K562 (cell line): ENCODE measurements around the gene CRYZL1. TPM values are rescaled to one million over a fixed set of nuclear protein-coding genes. Genes with fewer than 3 reads are reported as not detected.
"Not testable (repeated sequence)": the region's sequence is repeated elsewhere in the genome, so short reads cannot be mapped to it uniquely, and the experiment has no call there.

Experiments
- ATAC-seq: fragments of 200-7000 bp; cut with Tn5 transposase; 3 replicates; pipeline ENCODE4 v1.9.1; 2020; ENCODE audit warnings: moderate library complexity
- BruUV-seq: library from RNA; stranded (reverse); fragments of 400-500 nt; replicated peaks from 2 replicates; lab custom pipeline; 2021; lab: Mats Ljungman, UMichigan
- CTCF ChIA-PET: fragments of 300-600 bp; formaldehyde crosslinking; extraction: SDS; loops from one replicate; lab custom pipeline; 2021; ENCODE audit warnings: low intra/inter-chr PET ratio; lab: Yijun Ruan, JAX
- POLR2A ChIA-PET: fragments of 300-600, 350-650 bp; sonication (Branson Sonifier 250); formaldehyde crosslinking; extraction: SDS; loops from one replicate; lab custom pipeline; 2021; ENCODE audit warnings: antibody characterized with exemption, inconsistent platforms; lab: Yijun Ruan, JAX
- DNase-seq, 4 experiments: peaks; one replicate each; pipeline versions ENCODE4 v3.0.0 to v3.0.0-alpha.2; 2011 to 2018; ENCODE audit warnings: low spot score in 3 of 4, mixed read lengths in 3 of 4; ENCODE audit errors: extremely low read depth in 1 of 4
- FAIRE-seq: peaks from 2 replicates; lab custom pipeline; 2011; peaks lifted over from hg19 to GRCh38; lab: Jason Lieb, UNC
- H2AFZ ChIP-seq: 2 replicates; pipeline ENCODE4 v1.6.0; 2011; ENCODE audit warnings: low read depth, low read length, control low read depth, inconsistent platforms
- H3K27ac ChIP-seq: fragments of 200-600 bp; 3 replicates; pipeline ENCODE4 v1.8.0; 2011; ENCODE audit warnings: low read depth, mild to moderate bottlenecking, control low read depth, inconsistent platforms, low read length, moderate library complexity, mixed read lengths; ENCODE audit errors: extremely low read depth
- H3K27me3 ChIP-seq, 2 experiments: fragments of 300-600 bp in 1 of 2; 2 replicates in 1 of 2; 3 replicates in 1 of 2; pipeline versions ENCODE4 v1.6.0 to v1.8.0; 2011; ENCODE audit warnings: inconsistent platforms in 2 of 2, low read length in 2 of 2, mild to moderate bottlenecking in 1 of 2, mixed read lengths in 1 of 2, moderate library complexity in 1 of 2; ENCODE audit not compliant: control insufficient read depth in 2 of 2, insufficient read depth in 2 of 2
- H3K36me3 ChIP-seq: fragments of 300-600 bp; 3 replicates; pipeline ENCODE4 v1.8.0; 2011; ENCODE audit warnings: mild to moderate bottlenecking, low read length, inconsistent platforms; ENCODE audit not compliant: control insufficient read depth, insufficient read depth
- H3K4me1 ChIP-seq, 2 experiments: fragments of 200-600 bp in 1 of 2; replicated peaks in 1 of 2; 2 replicates in 1 of 2; 3 replicates in 1 of 2; pipeline versions ENCODE4 v1.5.1 to v1.8.0; 2011; ENCODE audit warnings: inconsistent platforms in 2 of 2, low read length in 2 of 2, mild to moderate bottlenecking in 1 of 2, mixed read lengths in 1 of 2, moderate library complexity in 1 of 2; ENCODE audit not compliant: control insufficient read depth in 2 of 2, insufficient read depth in 2 of 2
- H3K4me2 ChIP-seq: 2 replicates; pipeline ENCODE4 v1.6.1; 2011; ENCODE audit warnings: low read length, control low read depth, inconsistent platforms, mixed read lengths; ENCODE audit not compliant: insufficient read depth
- H3K4me3 ChIP-seq: fragments of 200-600 bp; sonication (generic), shearing (Covaris generic); 2 replicates; pipeline ENCODE4 v1.5.1; 2016; ENCODE audit warnings: control low read depth, inconsistent platforms
- H3K79me2 ChIP-seq: fragments of 200-600 bp; 3 replicates; pipeline ENCODE4 v1.8.0; 2011; ENCODE audit warnings: low read length, inconsistent platforms; ENCODE audit not compliant: control insufficient read depth, insufficient read depth
- H3K9ac ChIP-seq, 2 experiments: 2 replicates each; pipeline versions ENCODE4 v1.6.0 to v1.6.1; 2011; ENCODE audit warnings: low read depth in 2 of 2, low read length in 2 of 2, control low read depth in 1 of 2, inconsistent platforms in 1 of 2, mild to moderate bottlenecking in 1 of 2, mixed read lengths in 1 of 2; ENCODE audit not compliant: insufficient read depth in 1 of 2
- H3K9me1 ChIP-seq: one replicate; pipeline ENCODE4 v1.6.0; 2011; ENCODE audit warnings: inconsistent platforms, mild to moderate bottlenecking, low read length, moderate library complexity; ENCODE audit not compliant: control insufficient read depth, insufficient read depth
- H3K9me3 ChIP-seq: replicated peaks from 2 replicates; pipeline ENCODE4 v1.5.1; 2011; ENCODE audit warnings: low read depth, low read length, inconsistent platforms; ENCODE audit not compliant: control insufficient read depth, insufficient read depth
- H4K20me1 ChIP-seq: replicated peaks from 2 replicates; pipeline ENCODE4 v1.6.1; 2011; ENCODE audit warnings: low read length, inconsistent platforms, mixed read lengths; ENCODE audit not compliant: control insufficient read depth, insufficient read depth
- CREB1 ChIP-seq, 2 experiments: sonication (generic) in 1 of 2; formaldehyde crosslinking in 1 of 2; IDR thresholded peaks; 2 replicates each; pipeline versions ENCODE4 v1.6.1 to v1.8.0; 2012 to 2022; ENCODE audit warnings: inconsistent platforms in 1 of 2, mild to moderate bottlenecking in 1 of 2, missing genetic modification reagents in 1 of 2, moderate library complexity in 1 of 2
- EP400 ChIP-seq: fragments of 450-650 bp; IDR thresholded peaks from 2 replicates; pipeline ENCODE4 v1.6.1; 2017; ENCODE audit warnings: antibody characterized with exemption, mild to moderate bottlenecking, moderate library complexity
- ERF ChIP-seq: fragments of 450-650 bp; formaldehyde crosslinking; IDR thresholded peaks from 2 replicates; pipeline ENCODE4 v1.4.0; 2020; ENCODE audit warnings: mild to moderate bottlenecking, mixed read lengths
- MCM3 ChIP-seq: fragments of 450-650 bp; IDR thresholded peaks from 2 replicates; pipeline ENCODE4 v1.6.1; 2016
- NFYB ChIP-seq: IDR thresholded peaks from 2 replicates; pipeline ENCODE4 v1.6.1; 2011; ENCODE audit warnings: mild to moderate bottlenecking, moderate library complexity; ENCODE audit not compliant: insufficient read length; ENCODE audit errors: extremely low read depth
- PHF20 ChIP-seq: fragments of 450-650 bp; IDR thresholded peaks from 2 replicates; pipeline ENCODE4 v1.6.1; 2018; ENCODE audit not compliant: partially characterized antibody
- RBM25 ChIP-seq: fragments of 200-400 bp; formaldehyde crosslinking; IDR thresholded peaks from 2 replicates; pipeline ENCODE4 v1.6.1; 2018; ENCODE audit warnings: low read length, low read depth, moderate library complexity; ENCODE audit not compliant: severe bottlenecking
- SAP30 ChIP-seq: fragments of 200-600 bp; sonication (generic); IDR thresholded peaks from 2 replicates; pipeline ENCODE4 v1.6.1; 2012; ENCODE audit warnings: borderline replicate concordance, low read depth, mild to moderate bottlenecking, moderate library complexity, low read length, control low read depth, inconsistent platforms; ENCODE audit not compliant: insufficient read depth, poor library complexity, severe bottlenecking
- TCFL5 ChIP-seq: fragments of 250-450 bp; sonication (Bioruptor Pico); conservative IDR thresholded peaks from 2 replicates; pipeline ENCODE4 v1.6.1; 2021; ENCODE audit warnings: mild to moderate bottlenecking, moderate library complexity, matching md5 sums
- ZNF146 ChIP-seq: IDR thresholded peaks from one replicate; pipeline ENCODE4 v1.6.1; 2018; ENCODE audit warnings: missing compliant biosample characterization; ENCODE audit not compliant: unreplicated experiment
- ZNF197 ChIP-seq: fragments of 200-800 bp; sonication (Bioruptor generic); IDR thresholded peaks from 2 replicates; pipeline ENCODE4 v1.6.1; 2016; ENCODE audit warnings: low read depth, missing genetic modification characterization, missing compliant biosample characterization
- WGBS: fragments of 100-300 bp; shearing (Covaris generic); methylation state at CpG from one replicate; pipeline ENCODE4 v1.1.6; 2016; ENCODE audit warnings: low coverage, mixed read lengths; ENCODE audit not compliant: insufficient coverage; ENCODE audit errors: missing lambda C conversion rate; 5-methylcytosine and 5-hydroxymethylcytosine counted together
- in situ Hi-C: fragments of 300-500 bp; cut with MboI; formaldehyde crosslinking; loops from 4 replicates; pipeline ENCODE4 v1.15.0; 2018; ENCODE audit warnings: inconsistent platforms, mixed read lengths
- intact Hi-C: fragments of 100-400 bp; cut with micrococcal nuclease; formaldehyde crosslinking; loops from 2 replicates; pipeline ENCODE4 v1.14.2; 2022
- polyA plus RNA-seq, 8 experiments: library from polyadenylated mRNA; depleted of rRNA in 4 of 8; stranded (reverse) in 5 of 8; unstranded in 3 of 8; fragments of >200 nt; fragmentation: Nextera tagmentation in 2 of 8; fragmentation: Illumina TruSeq in 1 of 8; extraction: Ambion mirVana in 2 of 8; extraction: Trizol in 1 of 8; gene quantifications; 2 replicates each; pipeline versions ENCODE4 v1.2.1 to v1.2.3, GENCODE V29; 2011 to 2014; ENCODE audit warnings: inconsistent platforms in 1 of 8, missing spikeins in 1 of 8
- total RNA-seq, 7 experiments: library from RNA; depleted of rRNA in 6 of 7; stranded (reverse); fragments of >200 nt in 6 of 7; fragmentation: Illumina TruSeq in 2 of 7; extraction: Trizol in 2 of 7; gene quantifications; 2 replicates each; pipeline versions ENCODE4 v1.2.1 to v1.2.3, GENCODE V29; 2011 to 2021; ENCODE audit warnings: low replicate concordance in 1 of 7
- TF ChIP-seq, protein P1 (sequence below): fragments of 250-450 bp; sonication (Bioruptor Pico); IDR thresholded peaks from 2 replicates; pipeline ENCODE4 v1.4.0; 2020; ENCODE audit warnings: mild to moderate bottlenecking, moderate library complexity
- TF ChIP-seq, protein P2 (sequence below): fragments of 250-450 bp; sonication (Bioruptor Pico); IDR thresholded peaks from 2 replicates; pipeline ENCODE4 v1.5.0; 2021; ENCODE audit warnings: mild to moderate bottlenecking, borderline replicate concordance

Gene CRYZL1
- total and polyA plus RNA-seq, 9 of the 15 experiments (the other 6 are each of a cell fraction or from before 2014, with no cell fraction given) = 19.9 to 98.2 (median 39.2) TPM

DNA sequence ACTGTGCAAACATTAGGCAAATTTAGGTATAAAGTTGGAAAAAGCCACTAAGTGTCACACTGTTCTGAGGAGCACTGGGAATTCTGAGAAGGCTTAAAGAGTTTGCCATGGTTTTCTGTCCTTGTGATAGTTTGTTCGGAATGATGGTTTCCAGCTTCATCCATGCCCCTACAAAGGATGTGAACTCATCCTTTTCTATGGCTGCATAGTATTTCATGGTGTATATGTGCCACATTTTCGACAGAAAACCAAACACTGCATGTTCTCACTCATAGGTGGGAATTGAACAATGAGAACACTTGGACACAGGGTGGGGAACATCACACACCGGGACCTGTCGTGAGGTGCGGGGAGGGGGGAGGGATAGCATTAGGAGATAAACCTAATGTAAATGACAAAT lies 35.1 kb upstream of the CRYZL1 start:
- H3K79me2 ChIP-seq, H3K4me1 ChIP-seq, intact Hi-C loops, BruUV-seq, H3K9ac ChIP-seq, H3K27me3 ChIP-seq, H3K9me1 ChIP-seq, CTCF ChIA-PET, in situ Hi-C loops, POLR2A ChIA-PET, H3K4me2 ChIP-seq, H2AFZ ChIP-seq, H3K4me3 ChIP-seq, FAIRE-seq, H3K36me3 ChIP-seq, H4K20me1 ChIP-seq, H3K27ac ChIP-seq, DNase-seq, H3K9me3 ChIP-seq, ATAC-seq: not testable (repeated sequence)
- TF ChIP-seq ZNF146 (peak; percentile 73), RBM25 (peak; percentile 10)
- 14% methylated on average over 2 of the region's 5 CpGs for WGBS

DNA sequence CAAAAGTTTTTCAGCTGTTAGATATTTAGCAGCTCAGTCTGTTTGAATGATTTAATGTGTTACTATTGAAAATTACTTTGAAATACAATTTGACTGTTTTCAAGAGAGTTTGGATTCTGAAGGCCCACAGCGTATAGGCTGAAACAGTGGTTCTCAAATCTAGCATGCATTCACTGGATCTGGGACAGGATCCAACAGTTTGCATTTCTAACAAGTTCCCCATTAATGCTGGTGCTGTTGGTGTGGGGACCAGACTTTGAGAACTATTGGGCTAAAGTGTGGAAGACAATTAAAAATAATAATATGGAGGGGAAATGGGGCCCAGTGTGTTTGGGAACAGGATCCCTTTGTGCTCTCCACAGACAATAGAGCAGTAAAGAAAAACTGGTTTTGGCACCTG lies 32.7 kb upstream of the CRYZL1 start:
- Histone ChIP-seq H3K9me1 (no peaks in the 10 kb centered on the region), H3K4me2 (no peak overlapping the region), H3K9me3 (no peaks in the 10 kb centered on the region), H3K36me3 (no peaks in the 10 kb centered on the region), H3K27ac (no peak overlapping the region), H3K4me3 (no peak overlapping the region), H3K27me3 (peaks cover 6% of the 10 kb centered on the region in 2 experiments; a peak in 4 of 5 replicates), H3K4me1 (no peaks in the 10 kb centered on the region), H2AFZ (no peak overlapping the region), H3K9ac (no peak overlapping the region), H3K79me2 (no peaks in the 10 kb centered on the region), H4K20me1 (no peaks in the 10 kb centered on the region)
- ChIA-PET POLR2A (no interaction called here), CTCF (no interaction called here)
- no peak for FAIRE-seq
- BruUV-seq = no TSS peak
- TF ChIP-seq NFYB = no peak
- no peak for TF ChIP-seq EP400
- TF ChIP-seq CREB1 (IDR thresholded peaks at IDR 0.05) = no peak
- no peak for TF ChIP-seq CREB1 (CRISPR knock-in tag; IDR thresholded peaks at IDR 0.05)
- TF ChIP-seq MCM3 = no peak
- TF ChIP-seq TCFL5 = no peak
- TF ChIP-seq, protein P1, sequence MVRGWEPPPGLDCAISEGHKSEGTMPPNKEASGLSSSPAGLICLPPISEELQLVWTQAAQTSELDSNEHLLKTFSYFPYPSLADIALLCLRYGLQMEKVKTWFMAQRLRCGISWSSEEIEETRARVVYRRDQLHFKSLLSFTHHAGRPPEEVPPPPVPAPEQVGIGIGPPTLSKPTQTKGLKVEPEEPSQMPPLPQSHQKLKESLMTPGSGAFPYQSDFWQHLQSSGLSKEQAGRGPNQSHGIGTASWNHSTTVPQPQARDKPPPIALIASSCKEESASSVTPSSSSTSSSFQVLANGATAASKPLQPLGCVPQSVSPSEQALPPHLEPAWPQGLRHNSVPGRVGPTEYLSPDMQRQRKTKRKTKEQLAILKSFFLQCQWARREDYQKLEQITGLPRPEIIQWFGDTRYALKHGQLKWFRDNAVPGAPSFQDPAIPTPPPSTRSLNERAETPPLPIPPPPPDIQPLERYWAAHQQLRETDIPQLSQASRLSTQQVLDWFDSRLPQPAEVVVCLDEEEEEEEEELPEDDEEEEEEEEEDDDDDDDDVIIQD = no peak
- no peak for TF ChIP-seq ZNF197 (CRISPR knock-in tag)
- TF ChIP-seq, protein P2, sequence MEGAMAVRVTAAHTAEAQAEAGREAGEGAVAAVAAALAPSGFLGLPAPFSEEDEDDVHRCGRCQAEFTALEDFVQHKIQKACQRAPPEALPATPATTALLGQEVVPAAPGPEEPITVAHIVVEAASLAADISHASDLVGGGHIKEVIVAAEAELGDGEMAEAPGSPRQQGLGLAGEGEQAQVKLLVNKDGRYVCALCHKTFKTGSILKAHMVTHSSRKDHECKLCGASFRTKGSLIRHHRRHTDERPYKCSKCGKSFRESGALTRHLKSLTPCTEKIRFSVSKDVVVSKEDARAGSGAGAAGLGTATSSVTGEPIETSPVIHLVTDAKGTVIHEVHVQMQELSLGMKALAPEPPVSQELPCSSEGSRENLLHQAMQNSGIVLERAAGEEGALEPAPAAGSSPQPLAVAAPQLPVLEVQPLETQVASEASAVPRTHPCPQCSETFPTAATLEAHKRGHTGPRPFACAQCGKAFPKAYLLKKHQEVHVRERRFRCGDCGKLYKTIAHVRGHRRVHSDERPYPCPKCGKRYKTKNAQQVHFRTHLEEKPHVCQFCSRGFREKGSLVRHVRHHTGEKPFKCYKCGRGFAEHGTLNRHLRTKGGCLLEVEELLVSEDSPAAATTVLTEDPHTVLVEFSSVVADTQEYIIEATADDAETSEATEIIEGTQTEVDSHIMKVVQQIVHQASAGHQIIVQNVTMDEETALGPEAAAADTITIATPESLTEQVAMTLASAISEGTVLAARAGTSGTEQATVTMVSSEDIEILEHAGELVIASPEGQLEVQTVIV (CRISPR knock-in tag) = no peak
- TF ChIP-seq SAP30 = no peak
- TF ChIP-seq PHF20 = no peak
- no peak for TF ChIP-seq ERF (CRISPR knock-in tag)
- intact Hi-C loops (no loop called here), in situ Hi-C loops (no loop called here)
- 53% methylated on average over 1 of the region's 1 CpG for WGBS
- no peak for DNase-seq
- ATAC-seq = no peak
